ENCODE data around the gene SPSB3.

- TF ChIP-seq, protein P1, sequence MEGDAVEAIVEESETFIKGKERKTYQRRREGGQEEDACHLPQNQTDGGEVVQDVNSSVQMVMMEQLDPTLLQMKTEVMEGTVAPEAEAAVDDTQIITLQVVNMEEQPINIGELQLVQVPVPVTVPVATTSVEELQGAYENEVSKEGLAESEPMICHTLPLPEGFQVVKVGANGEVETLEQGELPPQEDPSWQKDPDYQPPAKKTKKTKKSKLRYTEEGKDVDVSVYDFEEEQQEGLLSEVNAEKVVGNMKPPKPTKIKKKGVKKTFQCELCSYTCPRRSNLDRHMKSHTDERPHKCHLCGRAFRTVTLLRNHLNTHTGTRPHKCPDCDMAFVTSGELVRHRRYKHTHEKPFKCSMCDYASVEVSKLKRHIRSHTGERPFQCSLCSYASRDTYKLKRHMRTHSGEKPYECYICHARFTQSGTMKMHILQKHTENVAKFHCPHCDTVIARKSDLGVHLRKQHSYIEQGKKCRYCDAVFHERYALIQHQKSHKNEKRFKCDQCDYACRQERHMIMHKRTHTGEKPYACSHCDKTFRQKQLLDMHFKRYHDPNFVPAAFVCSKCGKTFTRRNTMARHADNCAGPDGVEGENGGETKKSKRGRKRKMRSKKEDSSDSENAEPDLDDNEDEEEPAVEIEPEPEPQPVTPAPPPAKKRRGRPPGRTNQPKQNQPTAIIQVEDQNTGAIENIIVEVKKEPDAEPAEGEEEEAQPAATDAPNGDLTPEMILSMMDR (tag by site-specific recombination; IDR thresholded peaks at IDR 0.05), result no peak
- TF ChIP-seq ZNF274 (IDR thresholded peaks at IDR 0.05; ENCODE audit: low read length), result no peak
- TF ChIP-seq ZNF274 (tag by site-specific recombination; IDR thresholded peaks at IDR 0.05; ENCODE audit: borderline replicate concordance), result no peak
- no peak for TF ChIP-seq ZEB2 (tag by site-specific recombination; IDR thresholded peaks at IDR 0.05)
- TF ChIP-seq SETDB1 (IDR thresholded peaks at IDR 0.05; ENCODE audit: insufficient read length, low read length), result no peak
- TF ChIP-seq, protein P2, sequence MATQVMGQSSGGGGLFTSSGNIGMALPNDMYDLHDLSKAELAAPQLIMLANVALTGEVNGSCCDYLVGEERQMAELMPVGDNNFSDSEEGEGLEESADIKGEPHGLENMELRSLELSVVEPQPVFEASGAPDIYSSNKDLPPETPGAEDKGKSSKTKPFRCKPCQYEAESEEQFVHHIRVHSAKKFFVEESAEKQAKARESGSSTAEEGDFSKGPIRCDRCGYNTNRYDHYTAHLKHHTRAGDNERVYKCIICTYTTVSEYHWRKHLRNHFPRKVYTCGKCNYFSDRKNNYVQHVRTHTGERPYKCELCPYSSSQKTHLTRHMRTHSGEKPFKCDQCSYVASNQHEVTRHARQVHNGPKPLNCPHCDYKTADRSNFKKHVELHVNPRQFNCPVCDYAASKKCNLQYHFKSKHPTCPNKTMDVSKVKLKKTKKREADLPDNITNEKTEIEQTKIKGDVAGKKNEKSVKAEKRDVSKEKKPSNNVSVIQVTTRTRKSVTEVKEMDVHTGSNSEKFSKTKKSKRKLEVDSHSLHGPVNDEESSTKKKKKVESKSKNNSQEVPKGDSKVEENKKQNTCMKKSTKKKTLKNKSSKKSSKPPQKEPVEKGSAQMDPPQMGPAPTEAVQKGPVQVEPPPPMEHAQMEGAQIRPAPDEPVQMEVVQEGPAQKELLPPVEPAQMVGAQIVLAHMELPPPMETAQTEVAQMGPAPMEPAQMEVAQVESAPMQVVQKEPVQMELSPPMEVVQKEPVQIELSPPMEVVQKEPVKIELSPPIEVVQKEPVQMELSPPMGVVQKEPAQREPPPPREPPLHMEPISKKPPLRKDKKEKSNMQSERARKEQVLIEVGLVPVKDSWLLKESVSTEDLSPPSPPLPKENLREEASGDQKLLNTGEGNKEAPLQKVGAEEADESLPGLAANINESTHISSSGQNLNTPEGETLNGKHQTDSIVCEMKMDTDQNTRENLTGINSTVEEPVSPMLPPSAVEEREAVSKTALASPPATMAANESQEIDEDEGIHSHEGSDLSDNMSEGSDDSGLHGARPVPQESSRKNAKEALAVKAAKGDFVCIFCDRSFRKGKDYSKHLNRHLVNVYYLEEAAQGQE (tag by site-specific recombination; IDR thresholded peaks at IDR 0.05), result no peak
- no peak for TF ChIP-seq BCL11B (tag by site-specific recombination; IDR thresholded peaks at IDR 0.05; ENCODE audit: low read depth)
- no peak for TF ChIP-seq YY1 (tag by site-specific recombination; IDR thresholded peaks at IDR 0.05)
- TF ChIP-seq ZBTB1 (tag by site-specific recombination; IDR thresholded peaks at IDR 0.05), result no peak
- TF ChIP-seq ZNF792 (tag by site-specific recombination; IDR thresholded peaks at IDR 0.05), result no peak
- no peak for TF ChIP-seq ZBTB20 (tag by site-specific recombination; IDR thresholded peaks at IDR 0.05)
- no peak for TF ChIP-seq MEIS1 (CRISPR knock-in tag; IDR thresholded peaks at IDR 0.05; ENCODE audit: borderline replicate concordance)
- no peak for TF ChIP-seq ZNF518A (tag by site-specific recombination; conservative IDR thresholded peaks at IDR 0.05; ENCODE audit: low read depth)
- no peak for TF ChIP-seq ZNF202 (tag by site-specific recombination; IDR thresholded peaks at IDR 0.05; ENCODE audit: borderline replicate concordance)
- TF ChIP-seq, protein P3, sequence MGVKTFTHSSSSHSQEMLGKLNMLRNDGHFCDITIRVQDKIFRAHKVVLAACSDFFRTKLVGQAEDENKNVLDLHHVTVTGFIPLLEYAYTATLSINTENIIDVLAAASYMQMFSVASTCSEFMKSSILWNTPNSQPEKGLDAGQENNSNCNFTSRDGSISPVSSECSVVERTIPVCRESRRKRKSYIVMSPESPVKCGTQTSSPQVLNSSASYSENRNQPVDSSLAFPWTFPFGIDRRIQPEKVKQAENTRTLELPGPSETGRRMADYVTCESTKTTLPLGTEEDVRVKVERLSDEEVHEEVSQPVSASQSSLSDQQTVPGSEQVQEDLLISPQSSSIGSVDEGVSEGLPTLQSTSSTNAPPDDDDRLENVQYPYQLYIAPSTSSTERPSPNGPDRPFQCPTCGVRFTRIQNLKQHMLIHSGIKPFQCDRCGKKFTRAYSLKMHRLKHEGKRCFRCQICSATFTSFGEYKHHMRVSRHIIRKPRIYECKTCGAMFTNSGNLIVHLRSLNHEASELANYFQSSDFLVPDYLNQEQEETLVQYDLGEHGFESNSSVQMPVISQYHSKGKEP (tag by site-specific recombination; IDR thresholded peaks at IDR 0.05), result no peak
Observed at GRCh38 chr16:1743376-1744337, 38.7 kb downstream of the SPSB3 start.
